OCI-LY3 (cell line): ENCODE measurements around the gene C3orf80.

ENCODE experiments used
- EZH2phosphoT487 ChIP-seq: fragments of 200-600 bp; shearing (Covaris generic); IDR thresholded peaks from 2 replicates; pipeline ENCODE4 v1.6.1; 2018; ENCODE audit warnings: antibody characterized with exemption, mixed run types, low read depth
- TF ChIP-seq, protein P1 (sequence below): fragments of 200-600, 300-600 bp; sonication (generic); IDR thresholded peaks from 2 replicates; pipeline ENCODE4 v1.5.1; 2014; ENCODE audit warnings: antibody characterized with exemption, low read length, low read depth

DNA sequence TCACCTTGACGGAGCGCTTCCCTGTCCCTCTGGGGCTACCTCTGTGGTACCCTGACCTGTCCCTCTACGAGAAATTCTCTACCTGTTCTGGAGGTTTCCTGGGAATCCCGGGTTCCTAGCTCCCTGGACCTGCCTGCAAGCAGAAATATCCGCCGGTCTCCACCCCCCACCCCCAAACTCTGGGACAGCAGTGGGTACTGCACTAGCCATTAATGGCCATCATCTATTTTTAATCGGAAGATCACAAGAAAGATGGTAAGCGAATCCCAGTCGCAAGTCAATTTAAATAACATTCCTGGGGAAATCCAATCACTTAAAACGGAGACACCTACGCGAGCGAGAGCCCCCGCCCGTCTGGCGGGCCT is 429 bp upstream of the C3orf80 start:
- TF ChIP-seq, protein P1, sequence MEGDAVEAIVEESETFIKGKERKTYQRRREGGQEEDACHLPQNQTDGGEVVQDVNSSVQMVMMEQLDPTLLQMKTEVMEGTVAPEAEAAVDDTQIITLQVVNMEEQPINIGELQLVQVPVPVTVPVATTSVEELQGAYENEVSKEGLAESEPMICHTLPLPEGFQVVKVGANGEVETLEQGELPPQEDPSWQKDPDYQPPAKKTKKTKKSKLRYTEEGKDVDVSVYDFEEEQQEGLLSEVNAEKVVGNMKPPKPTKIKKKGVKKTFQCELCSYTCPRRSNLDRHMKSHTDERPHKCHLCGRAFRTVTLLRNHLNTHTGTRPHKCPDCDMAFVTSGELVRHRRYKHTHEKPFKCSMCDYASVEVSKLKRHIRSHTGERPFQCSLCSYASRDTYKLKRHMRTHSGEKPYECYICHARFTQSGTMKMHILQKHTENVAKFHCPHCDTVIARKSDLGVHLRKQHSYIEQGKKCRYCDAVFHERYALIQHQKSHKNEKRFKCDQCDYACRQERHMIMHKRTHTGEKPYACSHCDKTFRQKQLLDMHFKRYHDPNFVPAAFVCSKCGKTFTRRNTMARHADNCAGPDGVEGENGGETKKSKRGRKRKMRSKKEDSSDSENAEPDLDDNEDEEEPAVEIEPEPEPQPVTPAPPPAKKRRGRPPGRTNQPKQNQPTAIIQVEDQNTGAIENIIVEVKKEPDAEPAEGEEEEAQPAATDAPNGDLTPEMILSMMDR: no peak
- TF ChIP-seq EZH2phosphoT487: no peak
